HepG2 (cell line): ENCODE results near the gene CYP26A1. TPM values are rescaled to one million over a fixed set of nuclear protein-coding genes. Genes with fewer than 3 reads are reported as not detected.

ENCODE experiments used
- CTCF ChIP-seq: sonication (generic); formaldehyde crosslinking; IDR thresholded peaks from 2 replicates; pipeline ENCODE4 v1.5.0; 2020; ENCODE audit warnings: mild to moderate bottlenecking, missing genetic modification reagents, moderate library complexity
- GMEB2 ChIP-seq: IDR thresholded peaks from 2 replicates; pipeline ENCODE4 v1.6.1; 2016; ENCODE audit warnings: missing biosample characterization, missing genetic modification reagents, low read depth
- HBP1 ChIP-seq: IDR thresholded peaks from 2 replicates; pipeline ENCODE4 v1.6.1; 2016; ENCODE audit warnings: low read depth, control low read depth
- HOXD1 ChIP-seq: sonication (generic); formaldehyde crosslinking; IDR thresholded peaks from 2 replicates; pipeline ENCODE4 v1.5.0; 2020; ENCODE audit warnings: missing genetic modification reagents
- PLSCR1 ChIP-seq: sonication (generic); formaldehyde crosslinking; IDR thresholded peaks from 2 replicates; pipeline ENCODE4 v1.5.0; 2020; ENCODE audit warnings: missing genetic modification reagents, mild to moderate bottlenecking, borderline replicate concordance
- REPIN1 ChIP-seq: sonication (generic); formaldehyde crosslinking; IDR thresholded peaks from 2 replicates; pipeline ENCODE4 v1.8.0; 2022; ENCODE audit warnings: missing genetic modification reagents, low read depth, mild to moderate bottlenecking, borderline replicate concordance
- SKI ChIP-seq: fragments of 450-650 bp; IDR thresholded peaks from one replicate; pipeline ENCODE4 v1.6.1; 2018; ENCODE audit warnings: mild to moderate bottlenecking; ENCODE audit not compliant: partially characterized antibody
- TOE1 ChIP-seq: sonication (generic); formaldehyde crosslinking; IDR thresholded peaks from 2 replicates; pipeline ENCODE4 v1.4.0; 2020; ENCODE audit warnings: mild to moderate bottlenecking, missing genetic modification reagents
- ZNF343 ChIP-seq: sonication (generic); formaldehyde crosslinking; IDR thresholded peaks from 2 replicates; pipeline ENCODE4 v1.4.0; 2020; ENCODE audit warnings: mild to moderate bottlenecking, missing genetic modification reagents
- ZNF564 ChIP-seq: sonication (generic); formaldehyde crosslinking; IDR thresholded peaks from 2 replicates; pipeline ENCODE4 v1.8.1; 2023; ENCODE audit warnings: mild to moderate bottlenecking, missing genetic modification reagents
- ZNF776 ChIP-seq: sonication (generic); formaldehyde crosslinking; IDR thresholded peaks from 2 replicates; pipeline ENCODE4 v1.4.0; 2020; ENCODE audit warnings: mild to moderate bottlenecking, missing genetic modification reagents
- polyA plus RNA-seq, 8 experiments: library from polyadenylated mRNA; depleted of rRNA in 3 of 8; stranded (reverse) in 7 of 8; unstranded in 1 of 8; fragments of >200 nt; fragmentation: Illumina TruSeq in 4 of 8; extraction: Trizol in 4 of 8; gene quantifications; 2 replicates each; pipeline versions ENCODE4 v1.2.1 to v1.2.3, GENCODE V29; 2011 to 2016; ENCODE audit warnings: low read depth in 4 of 8, missing spikeins in 1 of 8, mixed read lengths in 1 of 8; ENCODE audit not compliant: insufficient read depth in 1 of 8
- total RNA-seq, 5 experiments: library from RNA; depleted of rRNA; stranded (reverse); fragments of >200 nt; fragmentation: Illumina TruSeq; extraction: Trizol; gene quantifications; 2 replicates each; pipeline ENCODE4 v1.2.3, GENCODE V29; 2016; ENCODE audit warnings: low read depth in 1 of 5
- TF ChIP-seq, protein P1 (sequence below): sonication (generic); formaldehyde crosslinking; IDR thresholded peaks from 2 replicates; pipeline ENCODE4 v1.4.0; 2020; ENCODE audit warnings: mild to moderate bottlenecking, missing genetic modification reagents
- TF ChIP-seq, protein P2 (sequence below): sonication (generic); formaldehyde crosslinking; IDR thresholded peaks from 2 replicates; pipeline ENCODE4 v1.4.0; 2020; ENCODE audit warnings: mild to moderate bottlenecking, missing genetic modification reagents

The CYP26A1 gene
- total and polyA plus RNA-seq, 2 of the 13 experiments (the other 11 are each of a cell fraction or from before 2014, with no cell fraction given): 0.15 TPM; not detected in 1

- TF ChIP-seq, protein P1, sequence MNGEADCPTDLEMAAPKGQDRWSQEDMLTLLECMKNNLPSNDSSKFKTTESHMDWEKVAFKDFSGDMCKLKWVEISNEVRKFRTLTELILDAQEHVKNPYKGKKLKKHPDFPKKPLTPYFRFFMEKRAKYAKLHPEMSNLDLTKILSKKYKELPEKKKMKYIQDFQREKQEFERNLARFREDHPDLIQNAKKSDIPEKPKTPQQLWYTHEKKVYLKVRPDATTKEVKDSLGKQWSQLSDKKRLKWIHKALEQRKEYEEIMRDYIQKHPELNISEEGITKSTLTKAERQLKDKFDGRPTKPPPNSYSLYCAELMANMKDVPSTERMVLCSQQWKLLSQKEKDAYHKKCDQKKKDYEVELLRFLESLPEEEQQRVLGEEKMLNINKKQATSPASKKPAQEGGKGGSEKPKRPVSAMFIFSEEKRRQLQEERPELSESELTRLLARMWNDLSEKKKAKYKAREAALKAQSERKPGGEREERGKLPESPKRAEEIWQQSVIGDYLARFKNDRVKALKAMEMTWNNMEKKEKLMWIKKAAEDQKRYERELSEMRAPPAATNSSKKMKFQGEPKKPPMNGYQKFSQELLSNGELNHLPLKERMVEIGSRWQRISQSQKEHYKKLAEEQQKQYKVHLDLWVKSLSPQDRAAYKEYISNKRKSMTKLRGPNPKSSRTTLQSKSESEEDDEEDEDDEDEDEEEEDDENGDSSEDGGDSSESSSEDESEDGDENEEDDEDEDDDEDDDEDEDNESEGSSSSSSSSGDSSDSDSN: peak; percentile 33; the same call in 1 of the 2 replicates
- TF ChIP-seq HBP1: no peak
- no peak for TF ChIP-seq REPIN1 (CRISPR knock-in tag)
- peak; percentile 47 for TF ChIP-seq CTCF (CRISPR knock-in tag)
- no peak for TF ChIP-seq HOXD1 (CRISPR knock-in tag)
- TF ChIP-seq SKI: no peak
- 0 out of 2 replicates have a peak, but pooled peaks have one; percentile 57 for TF ChIP-seq ZNF343 (CRISPR knock-in tag)
- TF ChIP-seq ZNF564 (CRISPR knock-in tag): 0 out of 2 replicates have a peak, but pooled peaks have one; percentile 1
- no peak for TF ChIP-seq PLSCR1 (CRISPR knock-in tag)
- no peak for TF ChIP-seq GMEB2 (CRISPR knock-in tag)
- no peak for TF ChIP-seq TOE1 (CRISPR knock-in tag)
- TF ChIP-seq, protein P2, sequence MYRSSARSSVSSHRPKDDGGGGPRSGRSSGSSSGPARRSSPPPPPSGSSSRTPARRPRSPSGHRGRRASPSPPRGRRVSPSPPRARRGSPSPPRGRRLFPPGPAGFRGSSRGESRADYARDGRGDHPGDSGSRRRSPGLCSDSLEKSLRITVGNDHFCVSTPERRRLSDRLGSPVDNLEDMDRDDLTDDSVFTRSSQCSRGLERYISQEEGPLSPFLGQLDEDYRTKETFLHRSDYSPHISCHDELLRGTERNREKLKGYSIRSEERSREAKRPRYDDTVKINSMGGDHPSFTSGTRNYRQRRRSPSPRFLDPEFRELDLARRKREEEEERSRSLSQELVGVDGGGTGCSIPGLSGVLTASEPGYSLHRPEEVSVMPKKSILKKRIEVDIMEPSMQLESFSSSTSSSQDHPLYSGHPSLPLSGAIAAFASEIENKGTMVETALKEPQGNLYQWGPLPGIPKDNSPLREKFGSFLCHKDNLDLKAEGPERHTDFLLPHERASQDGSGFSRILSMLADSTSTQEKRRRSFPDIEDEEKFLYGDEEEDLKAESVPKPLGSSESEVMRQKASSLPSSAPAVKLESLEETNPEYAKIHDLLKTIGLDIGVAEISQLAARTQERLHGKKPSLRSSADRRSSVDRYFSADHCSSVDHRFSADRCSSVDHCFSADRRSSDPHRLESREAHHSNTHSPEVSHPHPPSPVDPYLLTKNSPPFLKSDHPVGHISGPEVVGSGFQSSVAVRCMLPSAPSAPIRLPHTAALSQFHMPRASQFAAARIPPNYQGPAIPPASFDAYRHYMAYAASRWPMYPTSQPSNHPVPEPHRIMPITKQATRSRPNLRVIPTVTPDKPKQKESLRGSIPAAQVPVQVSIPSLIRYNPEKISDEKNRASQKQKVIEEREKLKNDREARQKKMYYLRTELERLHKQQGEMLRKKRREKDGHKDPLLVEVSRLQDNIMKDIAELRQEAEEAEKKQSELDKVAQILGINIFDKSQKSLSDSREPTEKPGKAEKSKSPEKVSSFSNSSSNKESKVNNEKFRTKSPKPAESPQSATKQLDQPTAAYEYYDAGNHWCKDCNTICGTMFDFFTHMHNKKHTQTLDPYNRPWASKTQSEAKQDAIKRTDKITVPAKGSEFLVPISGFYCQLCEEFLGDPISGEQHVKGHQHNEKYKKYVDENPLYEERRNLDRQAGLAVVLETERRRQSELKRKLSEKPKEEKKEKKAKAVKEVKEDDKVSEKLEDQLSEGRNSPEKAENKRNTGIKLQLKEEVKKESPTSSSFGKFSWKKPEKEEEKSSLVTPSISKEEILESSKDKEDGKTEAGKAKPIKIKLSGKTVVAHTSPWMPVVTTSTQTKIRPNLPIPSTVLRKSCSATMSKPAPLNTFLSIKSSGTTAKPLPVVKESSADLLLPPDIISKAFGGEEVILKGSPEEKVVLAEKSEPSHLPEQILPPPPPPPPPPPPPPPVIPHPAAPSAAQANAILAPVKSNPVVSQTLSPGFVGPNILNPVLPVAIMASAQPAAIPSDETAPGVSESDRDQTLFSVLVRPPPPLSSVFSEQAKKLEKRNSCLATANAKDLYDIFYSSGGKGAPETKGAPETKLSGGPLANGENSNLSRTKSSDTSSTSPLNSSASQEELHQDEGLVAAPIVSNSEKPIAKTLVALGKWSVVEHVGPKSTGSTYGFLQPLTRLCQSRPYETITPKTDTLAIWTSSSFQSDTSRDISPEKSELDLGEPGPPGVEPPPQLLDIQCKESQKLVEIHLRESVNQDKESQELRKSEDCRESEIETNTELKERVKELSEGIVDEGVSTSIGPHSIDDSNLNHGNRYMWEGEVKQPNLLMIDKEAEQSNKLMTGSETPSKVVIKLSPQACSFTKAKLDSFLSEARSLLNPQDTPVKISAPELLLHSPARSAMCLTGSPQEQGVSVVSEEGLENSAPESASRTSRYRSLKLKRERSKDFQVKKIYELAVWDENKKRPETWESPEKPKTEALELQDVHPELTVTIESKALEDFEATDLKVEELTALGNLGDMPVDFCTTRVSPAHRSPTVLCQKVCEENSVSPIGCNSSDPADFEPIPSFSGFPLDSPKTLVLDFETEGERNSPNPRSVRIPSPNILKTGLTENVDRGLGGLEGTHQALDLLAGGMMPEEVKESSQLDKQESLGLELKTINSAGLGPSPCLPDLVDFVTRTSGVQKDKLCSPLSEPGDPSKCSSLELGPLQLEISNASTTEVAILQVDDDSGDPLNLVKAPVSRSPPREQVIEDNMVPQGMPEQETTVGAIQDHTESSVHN: no peak
- TF ChIP-seq ZNF776: no peak
These were observed 479 bp downstream of the CYP26A1 start (continued) for GRCh38 chr10:93074147-93074596.
